ENCODE data around the gene SORCS1. TPM values are rescaled to one million over a fixed set of nuclear protein-coding genes. Genes with fewer than 3 reads are reported as not detected.

SORCS1 gene
- total and polyA plus RNA-seq, 2 donors (not counting 1 experiment from before 2014, with no cell fraction given) = under 0.01 to 0.01 TPM

DNA sequence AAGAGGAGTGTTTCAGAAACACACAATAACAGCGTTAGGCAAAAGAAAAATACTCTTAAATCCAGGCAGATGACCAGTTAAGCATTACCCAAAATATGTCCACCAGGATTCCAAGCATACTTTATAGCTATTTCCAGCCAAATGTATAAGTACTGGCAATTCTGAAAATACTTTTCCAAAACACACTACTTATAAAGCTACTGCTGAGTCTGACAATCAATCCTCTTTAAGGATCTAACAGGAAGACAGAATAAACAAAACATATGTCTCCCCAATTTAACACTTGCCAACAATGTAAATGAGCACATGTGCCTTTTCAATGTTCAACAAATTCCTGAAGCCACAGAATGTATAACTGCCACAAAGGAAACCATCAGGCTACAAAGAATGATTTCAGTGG lies 370.9 kb downstream of the SORCS1 start:
- Histone ChIP-seq H3K36me3 (ENCODE audit: control insufficient read depth, insufficient read depth, low read length) (no peaks in the 10 kb centered on the region), H3K27ac (ENCODE audit: insufficient read depth, low read length) (no peak overlapping the region), H4K20me1 (ENCODE audit: control insufficient read depth, extremely low read depth, insufficient read depth, low read length) (no peaks in the 10 kb centered on the region), H3K4me2 (ENCODE audit: extremely low read depth, insufficient read depth, low read length) (no peak overlapping the region), H3K9ac (ENCODE audit: insufficient read depth, low read length) (no peak overlapping the region), H3K9me3 (ENCODE audit: control insufficient read depth, insufficient read depth, low read depth, low read length) (no peaks in the 10 kb centered on the region), H3K4me3 (replicated peaks in 1 of 4; ENCODE audit: control extremely low read depth in 1 of 4, insufficient read depth in 1 of 4, low read depth in 3 of 4, low read length in 4 of 4) (no peak overlapping the region), H2AFZ (ENCODE audit: low read length) (no peak overlapping the region), H3K79me2 (ENCODE audit: control insufficient read depth, insufficient read depth, low read length) (no peaks in the 10 kb centered on the region), H3K27me3 (ENCODE audit: control insufficient read depth, insufficient read depth, low read length) (no peaks in the 10 kb centered on the region), H3K4me1 (ENCODE audit: control insufficient read depth, extremely low read depth, insufficient read depth, low read length) (no peaks in the 10 kb centered on the region)
- TF ChIP-seq, protein P1, sequence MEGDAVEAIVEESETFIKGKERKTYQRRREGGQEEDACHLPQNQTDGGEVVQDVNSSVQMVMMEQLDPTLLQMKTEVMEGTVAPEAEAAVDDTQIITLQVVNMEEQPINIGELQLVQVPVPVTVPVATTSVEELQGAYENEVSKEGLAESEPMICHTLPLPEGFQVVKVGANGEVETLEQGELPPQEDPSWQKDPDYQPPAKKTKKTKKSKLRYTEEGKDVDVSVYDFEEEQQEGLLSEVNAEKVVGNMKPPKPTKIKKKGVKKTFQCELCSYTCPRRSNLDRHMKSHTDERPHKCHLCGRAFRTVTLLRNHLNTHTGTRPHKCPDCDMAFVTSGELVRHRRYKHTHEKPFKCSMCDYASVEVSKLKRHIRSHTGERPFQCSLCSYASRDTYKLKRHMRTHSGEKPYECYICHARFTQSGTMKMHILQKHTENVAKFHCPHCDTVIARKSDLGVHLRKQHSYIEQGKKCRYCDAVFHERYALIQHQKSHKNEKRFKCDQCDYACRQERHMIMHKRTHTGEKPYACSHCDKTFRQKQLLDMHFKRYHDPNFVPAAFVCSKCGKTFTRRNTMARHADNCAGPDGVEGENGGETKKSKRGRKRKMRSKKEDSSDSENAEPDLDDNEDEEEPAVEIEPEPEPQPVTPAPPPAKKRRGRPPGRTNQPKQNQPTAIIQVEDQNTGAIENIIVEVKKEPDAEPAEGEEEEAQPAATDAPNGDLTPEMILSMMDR (conservative IDR thresholded peaks at IDR 0.05 in 1 of 2, IDR thresholded peaks at IDR 0.05 in 1 of 2; ENCODE audit: low read depth in 1 of 2, low read length in 2 of 2) = no peak
- no peak for TF ChIP-seq EZH2 (IDR thresholded peaks at IDR 0.05; ENCODE audit: low read length, missing control alignments)
- DNase-seq (ENCODE audit: low read depth in 2 of 2) = no peak

GRCh38 chr10:106789623-106790022 lies 374.9 kb downstream of the SORCS1 start:
- H3K4me2 ChIP-seq (ENCODE audit: extremely low read depth, insufficient read depth, low read length) = no peak overlapping the region
- TF ChIP-seq EZH2 (IDR thresholded peaks at IDR 0.05; ENCODE audit: low read length, missing control alignments) = no peak
- TF ChIP-seq, protein P1 (conservative IDR thresholded peaks at IDR 0.05 in 1 of 2, IDR thresholded peaks at IDR 0.05 in 1 of 2; ENCODE audit: low read depth in 1 of 2, low read length in 2 of 2) = no peak

DNA sequence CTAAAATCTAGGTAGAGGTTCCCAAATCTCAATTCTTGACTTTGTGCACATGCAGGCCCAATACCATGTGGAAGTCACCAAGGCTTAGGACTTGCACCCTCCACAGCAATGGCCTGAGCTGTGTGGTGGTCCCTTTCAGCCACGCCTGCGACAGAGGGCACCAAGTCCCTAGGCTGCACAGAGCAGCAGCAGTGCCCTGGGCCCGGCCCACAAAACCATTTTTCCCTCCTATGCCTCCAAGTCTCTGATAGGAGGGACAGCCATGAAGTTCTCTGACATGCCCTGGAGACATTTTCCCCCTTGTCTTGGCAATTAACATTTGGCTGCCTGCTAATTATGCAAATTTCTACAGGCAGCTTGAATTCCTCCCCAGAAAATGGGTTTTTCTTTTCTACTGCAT lies 375.5 kb downstream of the SORCS1 start:
- Histone ChIP-seq H3K9ac (ENCODE audit: insufficient read depth, low read length) (no peak overlapping the region), H3K79me2 (ENCODE audit: control insufficient read depth, insufficient read depth, low read length) (no peaks in the 10 kb centered on the region), H4K20me1 (ENCODE audit: control insufficient read depth, extremely low read depth, insufficient read depth, low read length) (no peaks in the 10 kb centered on the region), H3K27me3 (ENCODE audit: control insufficient read depth, insufficient read depth, low read length) (no peaks in the 10 kb centered on the region), H3K4me2 (ENCODE audit: extremely low read depth, insufficient read depth, low read length) (no peak overlapping the region), H3K27ac (ENCODE audit: insufficient read depth, low read length) (no peak overlapping the region), H3K36me3 (ENCODE audit: control insufficient read depth, insufficient read depth, low read length) (no peaks in the 10 kb centered on the region), H3K4me3 (replicated peaks in 1 of 4; ENCODE audit: control extremely low read depth in 1 of 4, insufficient read depth in 1 of 4, low read depth in 3 of 4, low read length in 4 of 4) (no peak overlapping the region), H2AFZ (ENCODE audit: low read length) (no peak overlapping the region), H3K4me1 (ENCODE audit: control insufficient read depth, extremely low read depth, insufficient read depth, low read length) (no peaks in the 10 kb centered on the region), H3K9me3 (ENCODE audit: control insufficient read depth, insufficient read depth, low read depth, low read length) (no peaks in the 10 kb centered on the region)
- TF ChIP-seq EZH2 (IDR thresholded peaks at IDR 0.05; ENCODE audit: low read length, missing control alignments) = no peak
- TF ChIP-seq, protein P1 (conservative IDR thresholded peaks at IDR 0.05 in 1 of 2, IDR thresholded peaks at IDR 0.05 in 1 of 2; ENCODE audit: low read depth in 1 of 2, low read length in 2 of 2) = no peak
- no peak for DNase-seq (ENCODE audit: low read depth in 2 of 2)

More at GRCh38 chr10:106789623-106790022, 374.9 kb downstream of the SORCS1 start:
- Histone ChIP-seq H3K79me2 (ENCODE audit: control insufficient read depth, insufficient read depth, low read length) (no peaks in the 10 kb centered on the region), H3K4me1 (ENCODE audit: control insufficient read depth, extremely low read depth, insufficient read depth, low read length) (no peaks in the 10 kb centered on the region), H3K9ac (ENCODE audit: insufficient read depth, low read length) (no peak overlapping the region), H3K27me3 (ENCODE audit: control insufficient read depth, insufficient read depth, low read length) (no peaks in the 10 kb centered on the region), H3K36me3 (ENCODE audit: control insufficient read depth, insufficient read depth, low read length) (no peaks in the 10 kb centered on the region), H3K4me3 (replicated peaks in 1 of 4; ENCODE audit: control extremely low read depth in 1 of 4, insufficient read depth in 1 of 4, low read depth in 3 of 4, low read length in 4 of 4) (no peak overlapping the region), H4K20me1 (ENCODE audit: control insufficient read depth, extremely low read depth, insufficient read depth, low read length) (no peaks in the 10 kb centered on the region), H3K27ac (ENCODE audit: insufficient read depth, low read length) (no peak overlapping the region), H3K9me3 (ENCODE audit: control insufficient read depth, insufficient read depth, low read depth, low read length) (no peaks in the 10 kb centered on the region), H2AFZ (ENCODE audit: low read length) (no peak overlapping the region)
- DNase-seq (ENCODE audit: low read depth in 2 of 2) = no peak
